Aorta (tissue), 5 donors: ENCODE data around the gene ADAT1. TPM values are rescaled to one million over a fixed set of nuclear protein-coding genes. Genes with fewer than 3 reads are reported as not detected.

ENCODE experiments used
- ATAC-seq: fragments of 200-7000 bp; cut with Tn5 transposase; one replicate; pipeline ENCODE4 v1.9.1; 2022; ENCODE audit warnings: moderate library complexity; ENCODE audit not compliant: low FRiP score
- DNase-seq, 2 donors: peaks; one replicate each; pipeline ENCODE4 v3.0.0-alpha.2; 2020
- H3K27ac ChIP-seq, 2 donors: one replicate each; pipeline ENCODE4 v1.5.1; 2013; ENCODE audit warnings: low read length in 2 of 2, mild to moderate bottlenecking in 2 of 2, moderate library complexity in 2 of 2, control low read depth in 1 of 2, inconsistent platforms in 1 of 2, low read depth in 1 of 2
- H3K27me3 ChIP-seq, 2 donors: one replicate each; pipeline ENCODE4 v1.6.1; 2013; ENCODE audit warnings: control low read depth in 1 of 2, low read length in 1 of 2, mild to moderate bottlenecking in 1 of 2, moderate library complexity in 1 of 2; ENCODE audit not compliant: insufficient read depth in 2 of 2, control insufficient read depth in 1 of 2
- H3K36me3 ChIP-seq, 2 donors: one replicate each; pipeline ENCODE4 v1.6.1; 2013; ENCODE audit warnings: control low read depth in 1 of 2, low read length in 1 of 2, mild to moderate bottlenecking in 1 of 2; ENCODE audit not compliant: insufficient read depth in 2 of 2, control insufficient read depth in 1 of 2
- H3K4me1 ChIP-seq, 2 donors: one replicate each; pipeline ENCODE4 v1.6.1; 2013; ENCODE audit warnings: low read length in 2 of 2, control low read depth in 1 of 2, mild to moderate bottlenecking in 1 of 2, moderate library complexity in 1 of 2; ENCODE audit not compliant: insufficient read depth in 2 of 2, control insufficient read depth in 1 of 2
- H3K4me3 ChIP-seq, 2 donors: one replicate each; pipeline ENCODE4 v1.5.1; 2013; ENCODE audit warnings: low read length in 2 of 2, control low read depth in 1 of 2, mild to moderate bottlenecking in 1 of 2
- H3K9me3 ChIP-seq: one replicate; pipeline ENCODE4 v1.6.1; 2013; ENCODE audit warnings: mild to moderate bottlenecking, low read length; ENCODE audit not compliant: control insufficient read depth
- WGBS, 2 donors: extraction: QIAGEN DNeasy Blood & Tissue Kit; methylation state at CpG; one replicate each; pipeline ENCODE4 v1.1.7; 2013; 5-methylcytosine and 5-hydroxymethylcytosine counted together
- intact Hi-C, 2 donors: fragments of 100-400 bp; cut with DNase I; formaldehyde crosslinking; loops; one replicate each; pipeline versions ENCODE4 v1.14.2 to v1.15.0; 2022
- polyA plus RNA-seq, 2 donors: library from polyadenylated mRNA; stranded (reverse); fragments of 200-250 nt; gene quantifications; one replicate each; pipeline ENCODE4 v1.2.3, GENCODE V29; 2013
- total RNA-seq, 2 donors: library from RNA; stranded (reverse); fragmentation: NEBNext Ultra II Directional; extraction: Animal tissue kit (Norgen Biotek cat#: 25700); gene quantifications; one replicate each; pipeline ENCODE4 v1.2.1, GENCODE V29; 2021
- donor health status: healthy with polysubstance abuse.
- donor health status: Bipolar disorder and iron deficiency.
- donor health status: DM: no; HTN: no; CAD: no.
- donor health status: DM: no; HTN: no; CAD: no.
- donor health status: DM: yes; HTN: yes; CAD: no.

The ADAT1 gene
- total and polyA plus RNA-seq, 4 donors, result 7.5 to 44.0 (median 22.3) TPM

- ATAC-seq (peak; percentile 97), DNase-seq (peak; percentile 96 to 97)
- Histone ChIP-seq H3K9me3 (no peaks in the 10 kb centered on the region), H3K36me3 (no peaks in the 10 kb centered on the region), H3K4me1 (peaks cover 3 to 5% of the 10 kb centered on the region in 2 donors), H3K27ac (peak within 1 kb of the TSS; percentile 70 to 97), H3K27me3 (no peaks in the 10 kb centered on the region), H3K4me3 (peak within 1 kb of the TSS; percentile 93 to 100)
- WGBS, 2 donors, result 0% methylated on average over 76 of the region's 76 CpGs
- intact Hi-C loops, result loop anchor here in 1 of 2 donors (1.0 to 2.0 kb wide), 2 partner anchors 24 to 117 kb away; partner anchors contain the start of gene ADAT1
Observed at GRCh38 chr16:75647492-75648264, 24.6 kb upstream of the ADAT1 start, which contains the start of the genes KARS1 and TERF2IP. Gene KARS1 (minus strand): TSS chr16:75647665. CDS start chr16:75647639, 26 bp downstream. Gene TERF2IP (plus strand): TSS chr16:75647773. CDS start chr16:75647883, 110 bp downstream.

GRCh38 chr16:75647112-75647491 lies 24.0 kb upstream of the ADAT1 start:
- H3K36me3 ChIP-seq, result peaks cover 1 to 2% of the 10 kb centered on the region in 2 donors
- H3K27me3 ChIP-seq, result no peaks in the 10 kb centered on the region
- ATAC-seq (peak; percentile 58), DNase-seq (no peak)
- H3K4me3 ChIP-seq, result peak overlapping the region; percentile 80 to 100
- intact Hi-C loops, result loop anchor here in 1 of 2 donors (1.0 kb wide), 1 partner anchor 24 kb away; the partner anchor contains the start of gene ADAT1
- H3K9me3 ChIP-seq, result no peaks in the 10 kb centered on the region
- 0% methylated on average over 18 of the region's 18 CpGs for WGBS, 2 donors
- H3K4me1 ChIP-seq, result peaks cover 3 to 5% of the 10 kb centered on the region in 2 donors
- H3K27ac ChIP-seq, result peak overlapping the region; percentile 3 to 22

- Histone ChIP-seq H3K4me3 (no peak overlapping the region), H3K4me1 (no peaks in the 10 kb centered on the region), H3K27ac (no peak overlapping the region), H3K36me3 (peaks cover 4 to 8% of the 10 kb centered on the region in 2 donors), H3K27me3 (no peaks in the 10 kb centered on the region), H3K9me3 (no peaks in the 10 kb centered on the region)
- ATAC-seq (no peak), DNase-seq (no peak)
- WGBS, 2 donors, result 91 to 95% methylated on average over 7 of the region's 7 CpGs
- intact Hi-C loops, result no loop called here
Observed at GRCh38 chr16:75644240-75645012, 21.3 kb upstream of the ADAT1 start.

DNA sequence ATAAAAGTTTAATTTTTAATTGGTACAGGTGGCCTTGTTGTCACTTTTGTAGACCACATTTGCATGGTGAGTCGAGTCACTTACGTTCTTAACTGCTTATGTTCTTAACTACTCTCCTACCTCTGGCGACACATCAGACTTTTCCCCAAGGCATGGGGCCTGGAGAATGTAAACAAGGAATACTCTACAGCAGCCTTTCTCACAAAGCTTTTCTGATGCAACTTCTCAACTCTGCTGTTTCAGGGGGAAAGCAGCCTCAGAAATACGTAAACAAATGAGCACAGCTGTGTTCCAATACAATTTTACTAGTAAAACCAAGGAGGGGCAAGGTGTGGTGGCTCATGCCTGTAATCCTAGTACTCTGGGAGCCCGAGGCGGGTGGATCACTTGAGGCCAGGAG lies 17.5 kb upstream of the ADAT1 start:
- DNase-seq (no peak), ATAC-seq (no peak)
- Histone ChIP-seq H3K4me3 (no peak overlapping the region), H3K36me3 (peaks cover 8 to 10% of the 10 kb centered on the region in 2 donors), H3K4me1 (no peaks in the 10 kb centered on the region), H3K27me3 (no peaks in the 10 kb centered on the region), H3K27ac (no peak overlapping the region), H3K9me3 (no peaks in the 10 kb centered on the region)
- 86 to 88% methylated on average over 6 of the region's 6 CpGs for WGBS, 2 donors
- intact Hi-C loops, result no loop called here

DNA sequence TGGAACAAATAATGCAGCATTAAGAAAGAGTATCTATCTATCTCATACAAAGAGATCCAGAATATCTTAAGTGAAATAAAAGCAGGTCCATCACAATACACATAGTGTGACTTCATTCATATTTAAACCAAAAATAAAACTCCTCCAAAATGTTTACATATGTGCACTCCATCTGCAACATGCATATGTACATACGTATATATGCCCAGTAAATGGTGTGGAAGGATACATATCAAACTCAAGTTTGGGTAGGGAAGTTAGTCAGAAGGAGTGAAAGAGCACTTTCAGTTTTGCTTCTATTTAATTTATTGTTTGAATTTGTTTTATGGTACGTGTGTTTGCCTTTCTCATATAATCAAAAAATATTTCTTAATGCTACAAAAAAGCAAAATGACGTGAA lies 12.0 kb upstream of the ADAT1 start:
- H3K9me3 ChIP-seq, result no peaks in the 10 kb centered on the region
- DNase-seq (no peak), ATAC-seq (no peak)
- peaks cover 10 to 14% of the 10 kb centered on the region in 2 donors for H3K36me3 ChIP-seq
- WGBS, 2 donors, result 78 to 82% methylated on average over 3 of the region's 3 CpGs
- no peak overlapping the region for H3K27ac ChIP-seq
- no peaks in the 10 kb centered on the region for H3K27me3 ChIP-seq
- H3K4me1 ChIP-seq, result no peaks in the 10 kb centered on the region
- intact Hi-C loops, result no loop called here
- no peak overlapping the region for H3K4me3 ChIP-seq

DNA sequence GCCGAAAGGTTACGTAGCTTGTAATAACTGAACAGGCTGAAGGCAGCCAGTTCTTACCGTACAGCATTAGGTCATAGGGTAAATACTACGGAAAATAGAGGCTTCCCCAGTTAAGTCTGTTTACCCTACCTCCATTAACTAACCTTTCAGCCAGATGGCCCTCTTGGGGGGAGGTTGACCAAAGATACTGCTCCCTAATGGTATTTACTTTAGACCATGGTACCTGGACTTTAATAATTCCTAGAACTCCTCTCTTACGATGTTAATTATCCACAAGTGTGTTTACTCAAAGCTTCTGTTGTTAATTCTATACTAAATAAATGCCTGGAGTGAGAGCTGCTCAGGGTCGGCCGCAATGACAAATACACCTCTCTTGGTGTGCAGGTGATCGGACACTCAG lies 9.8 kb upstream of the ADAT1 start:
- Histone ChIP-seq H3K27ac (no peak overlapping the region), H3K4me1 (no peaks in the 10 kb centered on the region), H3K4me3 (no peak overlapping the region), H3K9me3 (no peaks in the 10 kb centered on the region), H3K36me3 (peaks cover 15 to 18% of the 10 kb centered on the region in 2 donors), H3K27me3 (no peaks in the 10 kb centered on the region)
- intact Hi-C loops, result no loop called here
- no peak for ATAC-seq
- no peak for DNase-seq
- WGBS, 2 donors, result 89 to 90% methylated on average over 8 of the region's 8 CpGs

- H3K36me3 ChIP-seq, result peaks cover 10 to 12% of the 10 kb centered on the region in 2 donors
- 76 to 81% methylated on average over 3 of the region's 3 CpGs for WGBS, 2 donors
- H3K27ac ChIP-seq, result no peak overlapping the region
- ATAC-seq (no peak), DNase-seq (no peak)
- no peaks in the 10 kb centered on the region for H3K27me3 ChIP-seq
- H3K4me3 ChIP-seq, result no peak overlapping the region
- intact Hi-C loops, result no loop called here
- H3K9me3 ChIP-seq, result no peaks in the 10 kb centered on the region
- H3K4me1 ChIP-seq, result no peaks in the 10 kb centered on the region
Observed at GRCh38 chr16:75630052-75630451, 7.0 kb upstream of the ADAT1 start.

DNA sequence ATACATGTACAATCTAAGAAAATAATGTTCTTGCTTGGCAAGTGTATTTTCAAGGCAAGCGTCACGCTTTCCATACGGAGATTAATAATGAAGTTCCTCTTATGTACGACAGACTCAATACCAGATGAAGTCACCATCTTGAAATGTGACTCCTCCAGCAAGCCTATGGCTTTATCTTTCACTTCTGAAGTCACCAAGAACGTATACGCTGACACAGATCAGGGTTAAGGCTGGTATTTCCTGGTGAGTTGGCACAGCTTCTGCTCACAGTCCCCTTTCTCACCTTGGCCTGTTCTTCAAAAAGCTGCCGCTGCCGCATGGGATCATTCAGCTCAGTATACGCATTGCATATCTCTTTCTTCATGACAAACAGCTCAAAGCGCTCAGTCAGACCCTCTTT lies 6.1 kb upstream of the ADAT1 start:
- peaks cover 10 to 12% of the 10 kb centered on the region in 2 donors for H3K36me3 ChIP-seq
- no peaks in the 10 kb centered on the region for H3K4me1 ChIP-seq
- no peaks in the 10 kb centered on the region for H3K27me3 ChIP-seq
- ATAC-seq, result no peak
- H3K9me3 ChIP-seq, result no peaks in the 10 kb centered on the region
- intact Hi-C loops, result loop anchor here in 1 of 2 donors (10.0 kb wide), 1 partner anchor 154 kb away; no protein-coding TSS in a partner anchor
- no peak overlapping the region for H3K27ac ChIP-seq
- WGBS, 2 donors, result 87 to 89% methylated on average over 10 of the region's 10 CpGs
- H3K4me3 ChIP-seq, result no peak overlapping the region
- no peak for DNase-seq
